NK-92 (cell line): ENCODE results near the gene DCUN1D3.
A peak's percentile ranks its signal among the peaks of the same experiment; 100 is the strongest.
"Not testable (repeated sequence)": the region's sequence is repeated elsewhere in the genome, so short reads cannot be mapped to it uniquely, and the experiment has no call there.

ENCODE experiments used
- DNase-seq: peaks from one replicate; lab custom pipeline; 2025; ENCODE audit not compliant: unreplicated experiment; lab: John Stamatoyannopoulos, UW

The DCUN1D3 gene, protein sequence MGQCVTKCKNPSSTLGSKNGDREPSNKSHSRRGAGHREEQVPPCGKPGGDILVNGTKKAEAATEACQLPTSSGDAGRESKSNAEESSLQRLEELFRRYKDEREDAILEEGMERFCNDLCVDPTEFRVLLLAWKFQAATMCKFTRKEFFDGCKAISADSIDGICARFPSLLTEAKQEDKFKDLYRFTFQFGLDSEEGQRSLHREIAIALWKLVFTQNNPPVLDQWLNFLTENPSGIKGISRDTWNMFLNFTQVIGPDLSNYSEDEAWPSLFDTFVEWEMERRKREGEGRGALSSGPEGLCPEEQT

DNA sequence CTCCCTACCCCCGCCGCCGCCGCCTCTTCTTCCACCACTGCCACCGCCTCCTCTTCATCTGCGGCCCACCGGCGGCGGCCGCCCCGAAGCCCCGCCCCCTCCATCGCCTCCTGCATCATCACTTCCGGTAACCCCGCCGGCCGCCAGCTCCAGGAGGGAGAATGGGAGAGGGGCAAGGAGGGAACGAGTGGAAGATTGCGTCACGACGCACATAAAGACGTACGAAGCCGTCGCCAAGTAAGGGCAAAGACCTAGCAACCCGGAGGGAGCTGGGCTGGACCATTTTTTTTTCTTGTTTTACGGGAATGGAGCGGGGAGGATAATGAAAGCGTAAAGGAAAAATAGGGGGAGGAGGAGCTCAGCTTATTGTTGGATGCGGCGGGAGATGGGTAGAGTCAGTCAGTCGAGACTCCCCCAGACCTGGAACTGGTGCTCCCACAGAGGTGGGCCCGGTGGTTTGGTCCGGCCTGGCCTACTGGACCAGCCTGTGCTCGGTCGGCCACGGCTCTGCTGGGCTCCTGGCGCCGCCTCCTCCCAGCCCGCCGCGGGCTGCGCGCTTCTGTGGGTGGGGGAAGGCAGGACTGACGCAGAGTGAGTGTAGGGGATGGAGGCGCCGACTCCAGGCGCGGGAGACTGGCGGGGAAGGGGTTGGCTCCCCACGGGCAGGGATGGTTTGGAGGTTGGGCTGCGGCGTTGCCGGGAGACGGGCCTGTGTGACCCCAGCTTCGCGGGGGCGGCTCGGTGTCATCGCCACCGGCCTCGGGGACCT, at the start of gene DCUN1D3, which contains the start of gene LYRM1:
Gene DCUN1D3 (minus strand): TSS at position 60 of the 769 bp plus-strand sequence. CDS start 37,820 bp downstream, outside the sequence.
Gene LYRM1 (plus strand): TSS at position 473 of the 769 bp plus-strand sequence. CDS start 14,785 bp downstream, outside the sequence.
- peak; percentile 62 for DNase-seq

GRCh38 chr16:20949660-20950059, 49.5 kb upstream of the DCUN1D3 start:
- DNase-seq, result no peak

GRCh38 chr16:20948444-20948843, 48.3 kb upstream of the DCUN1D3 start:
- DNase-seq, result no peak

GRCh38 chr16:20946015-20946629, 46.0 kb upstream of the DCUN1D3 start:
- no peak for DNase-seq

DNA sequence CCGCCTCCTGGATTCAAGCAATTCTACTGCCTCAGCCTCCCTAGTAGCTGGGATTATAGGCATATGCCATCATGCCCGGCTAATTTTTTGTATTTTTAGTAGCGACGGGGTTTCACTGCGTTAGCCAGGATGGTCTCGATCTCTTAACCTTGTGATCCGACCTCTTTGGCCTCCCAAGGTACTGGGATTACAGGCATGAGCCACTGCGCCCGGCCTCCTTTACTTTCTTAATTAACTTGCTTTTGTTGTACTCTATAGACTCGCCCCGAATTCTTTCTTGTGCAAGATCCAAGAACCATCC, 45.4 kb upstream of the DCUN1D3 start:
- DNase-seq, result not testable (repeated sequence)

DNA sequence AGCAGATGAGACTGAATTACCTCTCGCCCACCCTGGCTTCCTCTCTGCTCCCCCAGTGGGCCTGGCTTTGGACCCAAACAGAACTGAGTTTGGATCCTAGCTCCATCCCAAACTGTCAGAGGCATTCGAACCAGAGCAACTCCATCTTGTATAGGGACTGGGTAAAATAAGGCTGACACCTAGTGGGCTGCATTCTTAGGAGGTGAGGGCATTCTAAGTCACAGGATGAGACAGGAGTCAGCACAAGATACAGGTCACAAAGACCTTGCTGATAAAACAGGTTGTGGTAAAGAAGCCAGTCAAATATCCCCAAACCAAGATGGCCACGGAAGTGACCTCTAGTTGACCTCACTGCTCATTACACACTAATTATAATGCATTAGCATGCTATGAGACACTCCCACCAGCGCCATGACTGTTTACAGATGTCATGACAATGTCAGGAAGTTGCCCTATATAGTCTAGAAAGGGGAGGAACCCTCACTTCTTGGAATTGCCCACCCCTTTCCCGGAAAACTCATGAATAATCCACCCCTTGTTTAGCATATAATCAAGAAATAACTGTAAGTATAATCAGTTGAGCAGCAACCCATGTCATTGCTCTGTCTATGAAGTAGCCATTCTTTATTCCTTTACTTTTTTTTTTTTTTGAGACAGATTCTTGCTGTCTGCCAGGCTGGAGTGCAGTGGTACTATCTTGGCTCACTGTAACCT, 44.9 kb upstream of the DCUN1D3 start:
- no peak for DNase-seq

DNA sequence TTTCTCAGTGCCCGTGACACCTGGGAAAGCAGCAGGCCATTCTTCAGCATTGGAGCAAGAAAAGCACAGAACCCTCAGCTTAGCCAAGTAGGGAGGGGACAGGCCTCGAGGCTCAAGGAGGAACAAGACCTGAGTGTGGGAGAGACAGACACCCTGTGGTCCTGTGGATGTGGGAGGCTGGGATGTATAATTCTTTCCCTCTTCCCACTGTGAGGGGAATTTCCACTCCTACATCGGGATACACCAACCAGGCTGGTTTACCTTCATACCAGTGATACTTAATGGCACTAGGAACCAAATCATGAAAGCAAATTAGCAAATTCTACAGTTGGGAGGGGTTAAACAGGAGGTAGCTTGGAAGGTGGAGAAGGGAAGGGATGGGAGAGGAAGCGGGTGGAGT, 42.1 kb upstream of the DCUN1D3 start:
- DNase-seq, result no peak

DNA sequence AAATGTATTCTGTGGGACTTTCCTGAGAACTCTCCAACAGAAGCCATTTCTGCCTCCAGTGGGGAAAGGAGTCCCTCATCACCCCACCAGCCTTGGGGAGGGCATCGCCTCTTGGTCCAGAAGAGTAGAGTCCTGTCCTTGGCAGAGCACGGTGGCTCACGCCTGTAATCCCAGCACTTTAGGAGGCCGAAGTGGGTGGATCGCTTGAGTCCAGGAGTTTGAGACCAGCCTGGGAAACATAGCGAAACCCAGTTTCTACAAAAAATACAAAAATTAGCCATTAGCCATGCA, 41.4 kb upstream of the DCUN1D3 start:
- no peak for DNase-seq

- no peak for DNase-seq
These were observed 40.9 kb upstream of the DCUN1D3 start for GRCh38 chr16:20940871-20941635.

GRCh38 chr16:20939611-20940010, 39.5 kb upstream of the DCUN1D3 start:
- no peak for DNase-seq

DNA sequence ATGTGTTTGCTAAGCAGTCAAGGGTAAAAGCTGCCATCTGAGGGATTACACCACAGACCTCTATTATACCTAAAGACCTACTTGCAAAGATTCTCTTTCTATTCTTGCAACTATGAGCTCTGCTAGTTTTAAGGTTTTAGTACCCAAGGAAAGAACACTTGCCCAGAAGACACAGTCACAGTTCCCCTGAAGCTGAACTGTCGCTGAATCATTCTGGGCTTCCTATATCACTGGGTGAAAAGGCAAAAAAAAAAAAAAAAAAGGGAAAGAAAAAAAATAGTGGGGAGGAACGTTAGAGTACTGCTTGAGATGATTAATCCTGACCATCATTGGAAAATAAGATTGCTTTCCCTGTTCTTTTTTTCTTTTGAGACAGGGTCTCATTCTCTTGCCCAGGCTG, 38.3 kb upstream of the DCUN1D3 start:
- no peak for DNase-seq

DNA sequence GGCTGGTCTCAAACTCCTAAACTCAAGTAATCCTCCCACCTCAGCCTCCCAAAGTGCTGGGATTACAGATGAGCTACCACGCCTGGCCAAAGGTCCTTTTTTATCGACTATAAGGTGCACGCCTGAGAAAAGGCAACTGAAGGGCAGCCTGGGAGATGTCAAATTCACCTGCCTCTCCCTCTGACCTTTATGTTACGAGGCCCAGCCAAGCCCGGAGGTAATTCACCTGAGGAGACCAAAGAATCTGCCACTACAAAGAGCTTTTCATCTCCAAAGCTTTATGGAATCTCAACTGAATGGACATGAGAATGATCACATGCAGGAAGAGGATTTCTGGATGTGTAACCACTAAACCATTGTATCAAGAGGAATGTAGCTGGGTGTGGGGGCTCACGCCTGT, 37.6 kb upstream of the DCUN1D3 start:
- no peak for DNase-seq

- no peak for DNase-seq
These were observed 33.4 kb upstream of the DCUN1D3 start for GRCh38 chr16:20933589-20933988.

- DNase-seq, result no peak
These were observed 31.0 kb upstream of the DCUN1D3 start for GRCh38 chr16:20931066-20931600.

- DNase-seq, result no peak
These were observed 30.2 kb upstream of the DCUN1D3 start for GRCh38 chr16:20930365-20930690.

- not testable (repeated sequence) for DNase-seq
These were observed 29.7 kb upstream of the DCUN1D3 start for GRCh38 chr16:20929676-20930364.

GRCh38 chr16:20928774-20929411, 28.7 kb upstream of the DCUN1D3 start:
- DNase-seq, result no peak

DNA sequence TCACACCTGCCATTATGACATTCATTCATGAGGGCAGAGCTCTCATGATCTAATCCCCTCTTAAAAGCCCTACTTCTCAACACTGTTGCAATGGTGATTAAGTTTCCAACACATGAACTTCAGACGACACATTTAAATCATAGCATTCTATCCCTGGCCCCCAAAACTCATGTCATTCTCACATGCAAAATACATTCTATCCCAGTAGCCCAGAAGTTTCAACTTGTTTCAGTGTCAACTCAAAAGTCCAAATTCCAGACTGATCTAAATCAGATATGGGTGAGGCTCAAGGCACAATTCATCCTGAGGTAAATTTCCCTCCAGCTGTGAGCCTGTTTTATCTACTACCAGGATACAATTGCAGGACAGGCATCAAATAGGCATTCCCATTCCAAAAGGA, 25.6 kb upstream of the DCUN1D3 start:
- DNase-seq, result no peak

DNA sequence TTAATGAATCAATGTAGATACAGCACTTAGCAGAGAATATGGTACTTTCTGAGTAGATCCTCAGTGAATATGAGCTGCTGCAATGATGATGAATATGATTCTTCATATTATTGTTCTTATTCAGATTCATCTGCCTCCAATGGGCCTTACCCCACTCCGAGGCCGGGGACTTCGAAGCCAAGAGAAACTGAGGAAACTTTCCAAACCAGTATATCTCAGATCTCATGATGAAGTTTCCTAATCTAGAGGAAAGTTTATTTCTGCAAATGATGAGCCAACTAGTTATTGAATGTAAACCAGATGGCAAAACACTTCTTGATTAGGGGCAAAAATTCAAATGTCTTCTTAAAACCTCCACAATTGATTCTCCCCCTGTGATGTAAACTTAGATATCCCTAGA, 23.7 kb upstream of the DCUN1D3 start:
- DNase-seq, result no peak

DNA sequence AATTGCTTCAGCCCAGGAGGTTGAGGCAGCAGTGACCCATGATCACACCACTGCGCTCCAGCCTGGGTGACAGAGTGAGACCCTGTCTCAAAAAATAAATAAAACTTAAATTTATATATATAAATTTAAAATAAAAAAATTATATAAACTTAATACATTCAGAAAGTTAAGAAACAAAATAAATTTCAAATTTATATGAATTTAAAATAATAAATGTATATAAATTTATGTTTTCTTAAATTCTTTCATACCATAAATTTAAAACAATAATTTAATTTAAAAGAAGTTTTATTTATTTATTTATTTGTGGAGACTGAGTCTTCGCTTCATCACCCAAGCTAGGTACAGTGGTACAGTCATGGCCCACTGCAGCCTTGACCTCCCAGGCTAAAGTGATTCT, 20.6 kb upstream of the DCUN1D3 start:
- DNase-seq, result no peak
